GM19239 (cell line): Measurements from ENCODE around the gene UCP3.

Experiments used
- DNase-seq: peaks from one replicate; pipeline ENCODE4 v3.0.0; 2011; ENCODE audit warnings: low spot score; ENCODE audit not compliant: insufficient read length
- FAIRE-seq: peaks from 2 replicates; lab custom pipeline; 2011; peaks lifted over from hg19 to GRCh38; lab: Jason Lieb, UNC

Gene UCP3

GRCh38 chr11:74019104-74019738, 10.3 kb upstream of the UCP3 start:
- no peak for DNase-seq
- FAIRE-seq = no peak

GRCh38 chr11:74018331-74019005, 9.6 kb upstream of the UCP3 start:
- no peak for DNase-seq
- FAIRE-seq = no peak

- DNase-seq (no peak), FAIRE-seq (no peak)
These were observed 8.7 kb upstream of the UCP3 start for GRCh38 chr11:74017631-74018030.

GRCh38 chr11:74015919-74016684, 7.2 kb upstream of the UCP3 start:
- DNase-seq = no peak
- no peak for FAIRE-seq

- DNase-seq (no peak), FAIRE-seq (no peak)
These were observed 6.0 kb upstream of the UCP3 start for GRCh38 chr11:74014880-74015279.

GRCh38 chr11:74013141-74013540, 4.3 kb upstream of the UCP3 start:
- no peak for FAIRE-seq
- DNase-seq = no peak

GRCh38 chr11:74012074-74012809, 3.4 kb upstream of the UCP3 start:
- FAIRE-seq (no peak), DNase-seq (no peak)

- DNase-seq (no peak), FAIRE-seq (peak; percentile 94)
These were observed 2.6 kb upstream of the UCP3 start for GRCh38 chr11:74011360-74012073.

- FAIRE-seq (no peak), DNase-seq (no peak)
These were observed 1.7 kb upstream of the UCP3 start for GRCh38 chr11:74010306-74011300.

- FAIRE-seq (no peak), DNase-seq (no peak)
These were observed 905 bp upstream of the UCP3 start for GRCh38 chr11:74009675-74010305.

- DNase-seq = no peak
- no peak for FAIRE-seq
These were observed 304 bp upstream of the UCP3 start for GRCh38 chr11:74009230-74009547.

- FAIRE-seq = no peak
- DNase-seq = no peak
These were observed 1.1 kb downstream of the UCP3 start for GRCh38 chr11:74007691-74008372.

- DNase-seq = no peak
- no peak for FAIRE-seq
These were observed 2.1 kb downstream of the UCP3 start for GRCh38 chr11:74006743-74007304.

GRCh38 chr11:74005721-74006517, 3.0 kb downstream of the UCP3 start:
- FAIRE-seq = no peak
- no peak for DNase-seq

GRCh38 chr11:74004759-74005615, 3.9 kb downstream of the UCP3 start:
- DNase-seq = no peak
- FAIRE-seq = no peak

- FAIRE-seq (no peak), DNase-seq (no peak)
These were observed 4.7 kb downstream of the UCP3 start for GRCh38 chr11:74004046-74004695.
